HG03139 (cell line): Measurements from ENCODE around the gene LINGO4.

Experiments used
- ATAC-seq: cut with Tn5 transposase; IDR thresholded peaks from one replicate; pipeline ENCODE4 v1.9.1; 2021; ENCODE audit not compliant: unreplicated experiment

LINGO4 gene

GRCh38 chr1:151805066-151805820 lies at the start of gene LINGO4:
Gene LINGO4 (minus strand): TSS chr1:151805419. CDS start chr1:151802704, 2,715 bp downstream.
- no peak for ATAC-seq

GRCh38 chr1:151854658-151855057 lies 49.4 kb upstream of the LINGO4 start:
- ATAC-seq, result no peak

GRCh38 chr1:151853411-151853943 lies 48.3 kb upstream of the LINGO4 start, which contains the start of gene THEM5:
Gene THEM5 (minus strand): TSS chr1:151853712. CDS start chr1:151853565, 147 bp downstream.
- no peak for ATAC-seq

- ATAC-seq, result no peak
Measured at GRCh38 chr1:151852733-151853132, 47.5 kb upstream of the LINGO4 start.

- ATAC-seq, result no peak
Measured at GRCh38 chr1:151851886-151852285, 46.7 kb upstream of the LINGO4 start.

- ATAC-seq, result no peak
Measured at GRCh38 chr1:151849871-151850270, 44.7 kb upstream of the LINGO4 start.

- ATAC-seq, result no peak
Measured at GRCh38 chr1:151849126-151849525, 43.9 kb upstream of the LINGO4 start.

- ATAC-seq, result no peak
Measured at GRCh38 chr1:151847867-151848596, 42.8 kb upstream of the LINGO4 start.

GRCh38 chr1:151846686-151847237 lies 41.5 kb upstream of the LINGO4 start:
- no peak for ATAC-seq

- no peak for ATAC-seq
Measured at GRCh38 chr1:151846062-151846568, 40.9 kb upstream of the LINGO4 start.

GRCh38 chr1:151843398-151843797 lies 38.2 kb upstream of the LINGO4 start:
- no peak for ATAC-seq

GRCh38 chr1:151841141-151841540 lies 35.9 kb upstream of the LINGO4 start:
- no peak for ATAC-seq

GRCh38 chr1:151840421-151840820 lies 35.2 kb upstream of the LINGO4 start:
- ATAC-seq, result no peak

GRCh38 chr1:151839457-151840403 lies 34.5 kb upstream of the LINGO4 start, which contains the start of gene C2CD4D:
Gene C2CD4D (minus strand): TSS chr1:151839820. CDS start chr1:151838989, 831 bp downstream.
- no peak for ATAC-seq

GRCh38 chr1:151839082-151839412 lies 33.8 kb upstream of the LINGO4 start:
- no peak for ATAC-seq

GRCh38 chr1:151838222-151839081 lies 33.2 kb upstream of the LINGO4 start:
- ATAC-seq, result no peak

- ATAC-seq, result no peak
Measured at GRCh38 chr1:151837884-151838221, 32.6 kb upstream of the LINGO4 start.

- ATAC-seq, result no peak
Measured at GRCh38 chr1:151837197-151837596, 32.0 kb upstream of the LINGO4 start.

GRCh38 chr1:151835596-151835995 lies 30.4 kb upstream of the LINGO4 start:
- no peak for ATAC-seq

GRCh38 chr1:151834239-151834638 lies 29.0 kb upstream of the LINGO4 start:
- no peak for ATAC-seq
